GM19043 (cell line): ENCODE measurements around the gene IRX6.

Source experiments
- ATAC-seq: cut with Tn5 transposase; IDR thresholded peaks from one replicate; pipeline ENCODE4 v1.9.1; 2021; ENCODE audit warnings: low read depth; ENCODE audit not compliant: unreplicated experiment

IRX6 gene

DNA sequence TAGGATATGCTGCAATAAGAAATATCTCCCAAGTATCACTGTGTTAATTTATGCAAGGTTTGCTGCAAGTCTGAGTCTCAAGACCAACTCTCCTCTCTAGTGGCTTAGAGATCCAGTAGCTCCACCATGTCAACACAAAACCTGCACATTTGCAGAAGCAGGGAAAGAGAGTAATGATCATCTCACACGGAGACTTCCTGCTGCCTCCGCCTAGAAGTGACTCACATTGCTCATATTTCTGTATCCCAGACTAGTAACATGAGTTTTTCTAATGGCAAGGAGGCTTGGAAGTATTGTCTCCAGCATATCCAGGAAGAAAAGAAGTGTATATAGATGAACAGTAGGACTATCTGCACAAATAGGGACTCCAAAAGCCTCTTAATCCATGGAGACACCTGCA is 15.0 kb upstream of the IRX6 start:
- ATAC-seq = no peak

- no peak for ATAC-seq
Measured at GRCh38 chr16:55322327-55322726, 1.7 kb upstream of the IRX6 start.

- no peak for ATAC-seq
Measured at GRCh38 chr16:55324285-55325079, 479 bp downstream of the IRX6 start.

DNA sequence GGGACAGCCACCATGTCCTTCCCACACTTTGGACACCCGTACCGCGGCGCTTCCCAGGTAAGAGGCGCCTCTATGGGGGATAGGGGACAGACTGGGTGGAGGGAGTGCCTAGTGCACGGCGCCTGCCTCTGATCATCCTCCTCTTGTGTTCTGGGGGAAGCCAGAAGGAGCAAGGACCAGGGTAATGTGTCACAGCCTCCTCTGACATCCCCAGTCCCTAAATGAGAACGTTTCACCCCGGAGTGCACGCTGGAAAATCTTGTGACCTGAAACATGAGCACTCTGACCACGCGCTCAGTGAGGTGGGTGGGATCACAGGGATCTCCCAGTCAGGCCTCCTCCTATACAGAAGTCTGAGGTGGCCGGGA is 1.1 kb downstream of the IRX6 start:
- ATAC-seq = no peak

DNA sequence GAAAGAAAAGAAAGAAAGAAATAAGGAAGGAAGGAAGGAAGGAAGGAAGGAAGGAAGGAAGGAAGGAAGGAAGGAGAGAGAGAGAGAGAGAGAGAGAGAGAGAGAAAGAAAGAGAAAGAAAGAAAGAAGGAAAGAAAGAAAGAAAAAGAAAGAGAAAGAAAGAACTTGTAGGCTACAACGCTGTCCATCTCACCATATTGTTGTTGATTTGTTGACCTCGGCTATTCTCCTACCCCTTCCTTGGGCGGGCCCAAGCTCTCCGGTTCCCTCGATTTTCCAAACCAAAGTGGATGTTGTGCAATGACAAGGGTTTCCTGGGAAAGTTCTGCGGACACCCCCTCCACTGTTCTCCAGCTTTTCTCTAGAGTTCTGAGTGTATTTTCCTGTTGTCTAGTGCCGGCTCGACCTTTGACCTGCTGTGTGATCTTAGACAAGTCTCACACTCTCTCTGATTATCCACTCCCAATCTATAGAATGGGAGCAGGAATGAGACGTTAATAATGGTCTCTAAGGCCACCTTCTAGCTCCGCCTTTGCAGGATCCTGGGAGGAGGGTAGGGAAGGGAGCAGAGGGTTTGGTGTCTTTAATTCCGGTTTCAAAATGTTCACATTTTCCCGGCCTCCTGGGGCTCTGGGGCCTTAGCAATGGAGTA is 1.6 kb downstream of the IRX6 start:
- ATAC-seq = no peak

GRCh38 chr16:55326261-55327092 is 2.5 kb downstream of the IRX6 start:
- ATAC-seq = no peak

DNA sequence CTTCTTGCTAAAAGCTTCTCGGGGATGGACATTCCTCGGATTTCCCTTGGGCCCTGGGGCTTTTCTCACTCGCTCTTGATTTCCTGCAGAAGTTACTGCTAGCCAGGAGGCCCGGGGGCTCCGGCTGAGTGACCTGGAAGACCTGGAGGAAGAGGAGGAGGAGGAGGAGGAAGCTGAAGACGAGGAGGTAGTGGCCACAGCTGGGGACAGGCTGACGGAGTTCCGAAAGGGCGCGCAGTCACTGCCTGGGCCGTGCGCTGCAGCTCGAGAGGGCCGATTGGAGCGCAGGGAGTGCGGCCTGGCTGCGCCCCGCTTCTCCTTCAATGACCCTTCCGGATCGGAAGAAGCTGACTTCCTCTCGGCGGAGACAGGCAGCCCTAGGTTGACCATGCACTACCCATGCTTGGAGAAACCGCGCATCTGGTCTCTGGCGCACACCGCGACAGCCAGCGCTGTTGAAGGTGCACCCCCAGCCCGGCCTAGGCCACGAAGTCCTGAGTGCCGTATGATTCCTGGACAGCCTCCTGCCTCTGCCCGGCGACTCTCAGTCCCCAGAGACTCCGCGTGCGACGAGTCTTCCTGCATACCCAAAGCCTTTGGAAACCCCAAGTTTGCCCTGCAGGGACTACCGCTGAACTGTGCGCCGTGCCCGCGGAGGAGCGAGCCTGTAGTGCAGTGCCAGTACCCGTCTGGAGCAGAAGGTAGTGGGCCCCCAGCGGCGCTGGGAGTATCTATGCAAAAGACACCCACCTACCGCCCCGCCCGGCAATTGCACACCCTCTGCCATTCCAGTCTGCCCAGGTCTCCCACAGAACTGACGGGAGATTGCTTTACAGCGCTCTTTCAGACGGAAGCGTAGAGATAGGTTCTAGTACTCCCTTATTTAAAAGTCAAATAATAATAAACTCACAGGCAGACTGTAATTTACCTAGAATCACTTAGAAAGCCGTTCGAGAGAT is 4.9 kb downstream of the IRX6 start:
- ATAC-seq = no peak

- no peak for ATAC-seq
Measured at GRCh38 chr16:55329791-55330428, 5.9 kb downstream of the IRX6 start.

- no peak for ATAC-seq
Measured at GRCh38 chr16:55330781-55331647, 7.0 kb downstream of the IRX6 start.

DNA sequence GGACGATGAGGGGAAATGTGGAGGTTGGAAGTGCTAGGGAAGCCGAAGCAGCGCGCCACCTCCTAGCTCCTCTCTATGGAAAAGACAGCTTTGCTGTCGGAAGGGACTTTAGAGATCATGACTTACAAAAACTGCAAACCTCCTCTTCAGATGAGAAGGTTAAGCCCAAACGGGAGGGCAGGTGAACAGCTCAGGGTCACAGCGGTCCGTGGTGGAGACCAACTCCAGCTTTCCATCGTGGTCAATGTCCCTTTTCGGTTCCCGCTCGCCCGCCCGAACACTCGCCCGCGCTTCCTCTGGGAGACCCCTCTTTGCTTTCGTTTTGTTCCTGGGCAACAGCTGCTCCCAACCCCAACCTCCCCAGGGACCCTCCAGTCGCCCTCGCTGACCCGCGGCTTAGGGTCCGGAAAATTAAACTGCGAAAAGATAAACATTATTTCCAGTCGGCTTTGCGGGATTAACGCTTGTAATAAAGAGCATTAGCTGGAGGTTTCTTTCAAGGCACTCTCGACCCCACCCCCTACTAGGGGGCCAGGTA is 7.7 kb downstream of the IRX6 start:
- ATAC-seq = no peak

DNA sequence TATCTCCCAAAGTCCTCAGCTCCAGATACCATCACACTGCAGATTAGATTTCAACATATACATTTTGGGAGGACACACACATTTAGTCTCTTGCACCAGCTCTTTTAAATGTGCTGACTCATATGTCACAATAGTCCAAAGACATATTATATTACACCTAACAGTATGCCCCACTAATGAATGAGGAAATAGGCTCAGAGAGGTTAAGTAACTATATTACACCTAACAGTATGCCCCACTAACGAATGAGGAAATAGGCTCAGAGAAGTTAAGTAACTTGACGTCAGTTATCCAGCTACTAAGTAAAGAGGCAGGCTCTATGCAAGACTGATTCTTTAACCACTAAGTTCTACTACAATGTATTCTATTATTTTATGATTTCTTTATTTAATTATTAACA is 9.7 kb downstream of the IRX6 start:
- peak; percentile 45 for ATAC-seq

DNA sequence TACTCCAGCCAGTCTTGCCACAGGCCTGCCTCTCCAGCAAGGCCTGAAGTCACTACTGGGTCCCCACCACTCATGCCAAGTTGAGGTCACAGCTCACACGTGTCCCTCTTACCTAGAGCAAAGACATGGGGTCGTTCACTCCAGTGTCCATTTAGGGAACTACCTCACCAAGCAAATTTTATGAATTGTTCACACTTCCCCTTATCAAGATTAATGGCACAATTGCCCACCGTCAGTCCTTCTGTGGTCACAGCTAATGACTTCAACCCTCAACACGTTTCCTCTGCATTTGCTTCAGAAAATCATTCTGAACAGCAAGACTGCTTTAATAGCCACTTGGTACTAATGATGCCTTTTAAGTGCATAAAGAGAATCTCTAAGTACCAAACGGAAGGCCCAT is 14.6 kb downstream of the IRX6 start:
- ATAC-seq = no peak

- ATAC-seq = no peak
Measured at GRCh38 chr16:55340445-55340844, 16.4 kb downstream of the IRX6 start.

- ATAC-seq = no peak
Measured at GRCh38 chr16:55341681-55342080, 17.7 kb downstream of the IRX6 start.

GRCh38 chr16:55346475-55346874 is 22.5 kb downstream of the IRX6 start:
- ATAC-seq = no peak

GRCh38 chr16:55349867-55350266 is 25.9 kb downstream of the IRX6 start:
- no peak for ATAC-seq

DNA sequence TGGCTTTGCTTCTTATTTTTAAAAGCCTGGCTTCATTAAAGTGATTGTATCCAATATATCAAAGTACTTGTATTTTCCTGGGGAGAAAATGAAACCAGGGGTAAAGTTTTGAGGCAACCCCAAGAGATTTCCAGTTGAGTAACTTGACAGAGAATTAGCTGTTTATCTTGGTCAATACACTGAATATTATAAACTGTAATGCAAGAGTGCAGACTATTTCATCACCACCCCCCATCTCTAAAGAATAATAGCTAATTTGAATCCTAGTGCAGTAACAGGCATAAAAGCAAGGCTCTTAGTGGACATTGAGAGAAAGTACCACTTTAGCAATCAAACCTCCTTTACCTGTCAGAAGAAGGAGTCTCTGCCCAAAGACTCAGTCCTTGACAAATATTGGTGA is 27.0 kb downstream of the IRX6 start:
- ATAC-seq = no peak

GRCh38 chr16:55351936-55352335 is 27.9 kb downstream of the IRX6 start:
- no peak for ATAC-seq

GRCh38 chr16:55357241-55357640 is 33.2 kb downstream of the IRX6 start:
- no peak for ATAC-seq
